ENCODE measurements around the gene LBH.

LBH gene

DNA sequence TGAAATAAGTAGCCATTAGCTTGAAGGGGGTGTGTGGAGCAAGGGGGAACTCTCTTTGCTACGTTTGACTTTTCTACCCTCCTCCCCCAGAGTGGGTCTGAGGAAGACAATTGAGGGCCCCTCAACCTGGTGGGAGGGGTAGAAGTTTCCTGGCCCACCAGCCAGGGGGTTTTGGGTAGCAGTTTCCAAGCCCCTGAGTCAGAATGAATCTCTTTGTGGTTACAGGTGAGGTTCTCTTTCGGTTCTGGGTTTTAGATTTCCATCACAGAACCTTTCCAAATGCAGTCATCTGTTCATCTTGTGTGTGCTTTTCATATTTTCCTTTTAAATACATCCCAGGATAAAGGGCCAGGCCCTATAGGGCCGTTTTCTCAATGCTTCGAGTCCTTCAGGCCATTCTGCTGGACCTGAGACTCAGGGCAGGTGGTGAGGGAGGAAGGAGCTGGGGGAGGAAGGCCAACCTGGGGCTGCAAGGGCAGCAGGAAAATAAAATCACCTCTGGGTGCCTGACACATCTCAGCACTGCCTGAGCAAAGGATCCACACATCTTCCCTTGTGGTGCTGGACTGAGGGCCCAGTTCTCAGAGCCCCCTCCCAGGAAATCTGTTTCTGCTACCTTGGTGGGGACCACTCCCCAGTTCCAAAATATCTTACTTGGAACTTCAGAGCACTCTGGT lies 4.7 kb downstream of the LBH start:
- DNase-seq = no peak

DNA sequence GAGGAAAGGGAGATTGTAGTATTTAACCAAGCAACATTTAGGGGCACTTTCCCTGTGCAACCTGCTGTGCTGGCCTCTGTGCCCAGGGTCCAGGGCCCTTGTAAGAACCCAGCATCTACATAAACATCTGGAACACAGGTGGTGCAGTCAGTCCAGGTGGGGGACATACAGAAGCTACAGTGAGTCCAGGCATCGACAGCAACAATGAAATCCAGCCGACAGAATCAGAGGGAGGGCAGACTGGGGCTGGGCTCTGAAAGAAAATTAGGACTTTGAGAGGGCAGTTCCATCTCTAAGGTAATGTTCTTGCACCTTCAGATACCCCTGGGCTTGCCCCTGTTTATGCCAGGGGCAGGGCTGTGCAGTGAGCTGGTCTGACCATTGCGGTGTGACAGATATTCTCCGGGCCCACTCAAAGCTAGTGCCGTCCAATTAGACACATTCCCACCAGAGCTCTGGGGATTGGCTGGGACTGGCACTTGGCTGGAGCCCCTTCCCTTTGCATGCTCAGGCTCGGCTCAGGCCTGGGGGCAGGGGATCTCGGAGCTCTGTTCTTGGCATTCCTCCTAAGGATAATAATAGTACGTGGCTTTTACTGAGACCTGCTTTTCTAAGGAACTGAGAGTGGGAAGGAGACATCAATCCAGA lies 5.4 kb downstream of the LBH start:
- no peak for DNase-seq

DNA sequence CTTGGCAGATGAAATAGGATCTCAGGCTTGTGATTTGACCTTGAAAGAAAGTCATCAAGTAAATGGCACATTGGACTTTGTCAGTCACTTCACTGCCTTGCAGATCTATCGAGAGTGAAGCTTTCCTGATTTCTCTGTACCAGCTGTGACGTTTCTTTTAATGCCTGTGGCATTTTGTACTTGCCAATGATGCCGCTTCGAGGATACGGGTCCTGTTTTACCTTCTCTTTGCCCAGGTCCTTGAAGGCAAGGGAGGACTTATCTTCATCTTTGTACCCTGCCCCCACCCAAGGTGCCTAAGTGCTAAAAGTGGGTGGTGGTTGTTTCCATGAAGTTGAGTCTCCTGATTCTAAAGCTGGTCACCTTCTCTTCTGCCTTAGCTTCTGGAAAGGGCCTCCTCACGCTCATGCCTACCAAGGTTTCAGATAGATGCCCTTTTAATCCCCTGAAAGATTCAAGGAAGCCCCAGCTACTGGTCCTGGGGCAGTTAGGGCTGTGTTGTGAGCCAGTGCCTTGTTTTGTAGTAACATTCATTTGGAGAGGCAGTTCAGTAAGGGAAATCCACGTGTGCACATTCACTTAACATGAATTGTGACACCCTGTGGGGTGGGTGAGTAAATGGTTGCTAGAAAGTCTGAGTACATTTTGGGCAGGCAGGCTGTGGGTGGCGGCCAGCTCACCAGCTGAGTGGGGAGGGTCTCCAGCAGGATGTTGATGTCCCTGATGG lies 6.1 kb downstream of the LBH start:
- no peak for DNase-seq

DNA sequence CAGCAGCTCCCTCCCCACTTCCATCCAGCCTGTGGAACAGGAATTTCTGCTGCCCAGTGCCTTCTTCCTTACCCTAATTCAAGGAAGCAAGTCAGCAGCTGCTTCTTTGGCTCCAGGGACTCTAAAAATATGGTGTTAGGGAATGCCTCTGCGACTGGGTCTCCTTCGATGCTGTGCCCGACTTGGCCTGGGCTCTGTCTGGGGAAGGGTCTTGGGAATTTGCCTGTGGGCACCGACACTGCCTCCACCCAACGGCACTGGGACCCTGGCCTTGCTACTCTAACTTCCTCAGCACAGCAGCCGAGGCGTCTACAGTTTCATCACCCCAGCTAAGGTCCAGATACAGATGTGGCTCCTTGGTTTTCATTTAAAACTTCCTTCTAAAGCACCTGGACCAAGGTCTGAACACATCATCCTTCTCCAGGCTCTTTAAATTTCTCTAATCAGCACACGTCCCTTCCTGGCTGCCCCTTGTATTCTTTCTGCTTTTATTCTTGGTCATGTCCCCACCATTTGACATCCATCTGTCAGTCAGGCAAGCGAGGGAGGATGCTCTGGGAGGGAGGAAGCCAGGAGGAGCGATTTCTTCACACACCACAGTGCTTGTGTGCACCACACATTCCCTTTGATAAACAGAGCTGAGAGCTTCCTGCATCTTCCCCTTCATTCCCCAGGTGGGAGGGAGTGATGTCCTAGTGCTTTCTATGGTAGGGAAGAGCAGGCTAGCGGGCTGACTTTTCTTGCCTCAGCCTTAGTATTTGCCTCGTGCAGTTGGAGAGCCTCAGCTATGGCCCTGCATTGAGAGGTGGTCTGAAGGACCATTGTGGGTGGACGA lies 6.8 kb downstream of the LBH start:
- no peak for DNase-seq

DNA sequence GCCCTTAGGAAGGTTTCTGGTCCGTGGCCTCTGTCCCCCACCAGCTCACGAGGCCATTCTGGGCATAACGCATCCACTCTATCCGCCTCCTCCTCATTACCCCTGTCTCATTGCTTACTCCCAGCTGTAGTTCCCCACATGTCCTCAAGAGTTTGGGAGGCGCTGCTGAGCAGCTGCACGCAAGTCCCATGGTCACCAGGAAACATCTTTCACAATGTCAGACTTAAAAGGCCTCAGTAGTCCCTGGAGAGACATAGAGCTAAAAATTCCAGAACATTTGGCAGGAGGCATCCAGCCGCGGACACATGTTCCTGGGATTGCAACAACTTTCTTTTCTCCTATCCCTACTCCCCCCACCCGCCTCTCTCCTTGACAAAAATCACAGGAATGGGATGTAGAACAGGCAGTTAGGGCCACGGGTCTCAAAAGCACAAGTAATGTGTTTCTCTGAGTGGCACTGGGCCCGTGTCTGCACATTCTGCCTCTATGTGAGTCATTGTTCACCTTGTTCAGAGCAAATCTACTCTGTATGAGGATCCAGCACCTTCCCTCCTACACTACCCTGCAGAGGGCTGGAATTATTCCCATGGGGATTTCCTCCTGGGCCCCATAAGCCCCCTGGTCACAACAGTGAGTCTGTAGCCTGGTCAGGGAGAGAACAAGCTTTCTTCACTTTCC lies 8.1 kb downstream of the LBH start:
- DNase-seq = no peak

DNA sequence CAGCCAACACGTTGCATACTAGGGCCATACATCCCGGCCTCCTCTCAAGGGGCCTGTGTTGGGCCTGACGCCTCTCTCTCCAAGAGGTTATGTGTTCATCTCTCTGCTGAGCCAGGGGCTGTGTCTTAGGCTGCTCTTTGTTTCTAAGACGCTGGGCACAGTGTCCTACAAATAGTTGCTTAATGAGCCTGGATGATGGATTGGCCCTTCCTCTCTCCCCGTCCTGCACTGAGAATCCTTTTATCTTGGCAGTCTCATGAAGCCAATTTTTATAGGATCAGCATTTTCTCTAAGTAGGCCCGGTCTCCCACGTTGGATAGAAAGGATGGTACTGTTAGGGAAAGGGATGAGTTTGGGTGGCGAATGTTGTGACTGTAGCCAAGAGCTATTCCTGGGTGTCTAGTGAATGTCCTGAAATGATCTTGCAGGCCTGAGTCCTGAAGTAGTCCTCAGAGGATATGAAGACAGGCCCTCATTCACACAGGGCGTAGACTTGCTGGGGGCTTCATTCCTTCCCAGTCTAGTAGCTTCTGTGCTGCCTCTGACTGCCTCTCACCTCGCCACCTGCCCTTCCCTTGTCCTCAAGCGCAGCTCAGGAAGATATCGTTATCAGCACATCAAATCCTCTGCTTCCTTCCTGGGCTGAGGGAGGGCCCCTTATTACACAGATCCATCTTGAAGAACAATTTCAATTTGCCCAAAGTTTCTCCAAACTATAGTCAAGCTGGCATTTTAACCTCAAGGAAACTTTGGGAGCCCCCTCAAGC lies 8.8 kb downstream of the LBH start:
- DNase-seq = no peak

DNA sequence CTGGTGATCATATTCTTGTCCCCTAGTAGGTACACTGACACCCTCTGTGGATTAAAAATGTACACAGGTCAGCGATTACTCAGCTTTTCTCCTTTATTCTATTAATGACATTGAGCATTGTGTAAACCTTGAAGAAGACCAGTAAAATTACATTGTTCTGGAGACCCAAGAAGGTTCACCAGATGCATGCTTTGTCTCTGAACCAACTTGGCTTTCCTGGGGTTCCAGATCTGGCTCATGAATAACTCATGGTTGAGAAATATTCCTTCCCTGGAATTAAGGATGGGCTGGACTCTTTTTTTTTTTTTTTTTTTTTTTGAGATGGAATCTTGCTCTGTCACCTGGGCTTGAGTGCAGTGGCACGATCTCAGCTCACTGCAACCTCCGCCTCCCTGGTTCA lies 11.9 kb downstream of the LBH start:
- DNase-seq = no peak

DNA sequence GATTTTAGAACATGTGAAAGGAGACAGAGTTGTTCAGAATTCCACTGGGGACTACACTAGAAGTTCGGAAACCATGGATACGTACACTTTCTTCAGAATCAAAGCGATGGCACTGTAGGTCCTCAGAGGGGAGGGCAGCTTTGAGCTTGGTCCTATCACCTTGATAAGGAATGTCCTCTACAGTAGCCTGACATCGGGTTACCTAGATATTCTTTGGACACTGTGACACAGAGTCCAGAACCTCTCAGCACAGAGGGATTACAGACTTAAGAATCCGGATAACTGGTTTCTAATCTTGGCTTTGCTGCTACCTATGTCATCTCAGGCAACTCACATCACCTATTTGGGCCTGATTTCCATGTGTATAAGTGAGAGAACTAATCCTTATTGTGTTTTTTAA lies 14.0 kb downstream of the LBH start:
- no peak for DNase-seq

DNA sequence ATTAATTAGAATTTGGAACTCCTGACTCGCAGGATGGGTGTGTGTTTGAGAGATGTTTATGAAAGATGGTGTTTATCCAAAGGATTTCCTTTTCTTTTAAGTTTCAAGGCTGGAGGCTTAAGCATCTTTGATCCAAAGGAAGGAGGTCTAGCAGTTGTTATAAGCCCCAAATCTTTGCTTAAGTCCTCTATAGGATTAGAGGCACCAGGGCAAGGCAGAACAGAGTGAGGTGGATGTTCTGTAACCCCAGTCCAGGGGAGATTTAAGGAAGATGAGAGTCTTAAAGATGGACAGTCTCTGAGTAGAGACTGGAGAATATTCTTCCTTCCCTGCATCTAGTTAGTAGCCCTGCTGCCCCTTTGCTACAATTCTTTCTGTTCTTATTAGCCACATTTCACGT lies 17.5 kb downstream of the LBH start:
- DNase-seq = no peak

DNA sequence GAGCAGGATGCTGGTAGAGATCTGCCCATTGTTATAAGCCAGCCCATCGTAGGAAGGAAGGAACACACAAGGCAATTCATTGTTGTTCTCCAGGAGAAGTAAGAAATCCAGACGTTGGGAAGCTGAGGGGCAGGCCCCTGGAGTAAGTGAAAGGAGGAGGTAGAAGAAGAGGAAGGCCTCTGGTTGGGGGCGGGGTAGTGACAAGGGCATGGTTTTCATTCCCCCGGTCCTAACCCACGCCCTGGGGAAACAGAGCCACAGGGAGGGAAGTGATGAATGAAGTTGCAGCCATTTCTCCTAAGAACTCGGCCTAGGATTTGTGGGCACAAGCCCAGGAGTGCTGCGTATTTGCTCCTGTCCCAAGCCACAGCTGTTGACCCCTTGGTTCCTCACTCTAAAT lies 18.0 kb downstream of the LBH start:
- DNase-seq = no peak

DNA sequence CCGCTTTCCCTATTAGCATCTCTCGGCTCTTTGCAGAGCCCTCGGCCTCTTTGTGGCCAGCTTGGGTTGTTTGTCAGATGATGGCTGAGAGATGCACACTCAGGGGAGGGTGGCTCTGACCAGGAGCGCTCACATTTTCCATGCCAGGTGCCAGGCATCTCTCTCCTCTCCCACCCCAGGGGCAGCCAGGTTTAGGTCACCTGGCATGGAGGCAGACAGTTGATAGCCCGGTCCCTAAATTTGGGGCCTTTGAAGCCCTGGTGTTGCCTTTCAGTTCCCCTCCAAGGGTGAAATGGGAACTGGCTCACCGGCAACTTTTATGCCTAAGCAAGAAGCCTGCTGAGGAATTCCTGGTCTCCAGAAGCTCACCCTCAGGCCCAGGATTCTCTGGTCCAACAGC lies 19.1 kb downstream of the LBH start:
- no peak for DNase-seq

DNA sequence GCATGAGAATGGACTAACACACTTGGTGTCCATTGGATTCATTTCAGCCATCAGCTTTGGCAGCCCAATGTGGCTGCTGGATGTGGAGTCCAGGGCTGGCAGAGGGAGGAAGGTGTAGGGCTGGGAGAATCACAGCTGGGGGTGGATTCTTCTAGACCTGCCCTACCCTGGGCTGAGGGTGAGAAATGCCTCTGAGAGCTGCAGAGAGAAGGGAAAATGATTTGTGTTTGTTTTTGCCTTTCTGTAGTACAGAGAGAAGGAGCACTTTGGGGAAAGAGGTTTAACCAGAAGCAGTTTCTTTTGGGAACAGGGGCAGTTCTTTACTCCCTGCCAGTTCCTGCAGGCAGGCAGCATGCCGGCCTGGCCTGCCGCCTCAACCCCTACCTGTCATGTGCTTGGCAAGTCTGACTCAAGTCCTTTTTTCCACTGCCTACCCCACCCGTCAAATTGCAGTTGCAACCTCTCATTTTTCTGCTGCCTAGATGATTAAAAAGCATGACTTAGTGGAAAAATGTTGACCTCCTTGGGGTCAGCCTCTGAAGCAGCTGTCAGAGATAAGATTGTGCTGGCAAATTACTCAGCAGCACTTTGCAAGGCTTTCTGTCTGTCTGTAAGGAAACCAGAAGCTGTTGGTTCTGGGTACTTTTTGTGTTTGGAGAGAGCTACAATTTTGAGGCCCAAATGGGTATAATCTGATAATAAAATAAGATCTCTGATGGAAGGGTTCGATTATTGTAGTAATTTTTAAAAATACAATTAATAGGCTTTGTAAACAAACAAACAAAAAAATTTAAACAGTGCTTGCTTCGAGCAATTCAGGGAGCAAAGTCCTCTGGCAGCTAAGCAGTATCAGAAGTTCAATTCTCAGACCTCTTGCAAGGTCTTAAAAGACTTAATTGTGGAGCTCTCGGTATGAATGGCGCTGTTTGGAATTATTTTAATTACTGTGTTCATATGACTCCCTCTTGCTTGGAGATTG lies 21.7 kb downstream of the LBH start:
- peak; percentile 87 for DNase-seq

DNA sequence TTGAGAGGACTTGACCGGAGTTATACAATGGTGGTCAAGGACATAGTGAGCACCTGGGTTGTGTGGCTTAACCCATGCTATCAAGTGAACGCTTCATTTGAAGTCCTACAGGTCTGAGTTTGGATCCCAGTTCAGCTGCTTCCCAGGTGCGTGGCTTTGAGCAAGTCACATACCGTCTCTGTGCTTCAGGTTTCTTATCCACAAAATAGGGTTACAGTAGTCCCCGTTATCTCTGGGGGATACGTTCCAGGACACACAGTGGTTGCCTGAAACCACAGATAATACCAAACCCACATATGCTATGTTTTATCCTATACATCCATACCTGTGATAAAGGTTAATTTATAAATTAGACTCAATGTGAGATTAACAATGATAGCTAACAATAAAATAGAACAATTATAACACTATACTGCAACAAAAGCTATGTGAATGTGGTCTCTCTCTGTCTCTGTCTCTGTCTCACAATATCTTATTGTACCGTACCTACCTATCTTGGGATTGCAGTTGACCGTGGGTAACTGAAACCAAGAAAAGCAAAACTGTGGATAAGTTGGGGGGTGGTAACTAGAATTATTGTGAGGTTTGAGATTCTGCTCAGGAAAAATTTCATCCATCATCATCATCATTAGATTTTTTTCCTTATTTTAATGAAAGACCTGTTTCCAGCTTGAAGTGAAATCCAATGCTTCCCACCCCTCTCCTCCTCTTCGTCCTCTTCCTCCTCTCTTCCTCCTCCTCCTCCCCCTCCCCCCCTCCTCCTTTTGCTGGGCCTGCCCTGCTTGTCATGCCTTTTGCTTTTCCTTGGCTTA lies 22.7 kb downstream of the LBH start:
- DNase-seq = no peak

DNA sequence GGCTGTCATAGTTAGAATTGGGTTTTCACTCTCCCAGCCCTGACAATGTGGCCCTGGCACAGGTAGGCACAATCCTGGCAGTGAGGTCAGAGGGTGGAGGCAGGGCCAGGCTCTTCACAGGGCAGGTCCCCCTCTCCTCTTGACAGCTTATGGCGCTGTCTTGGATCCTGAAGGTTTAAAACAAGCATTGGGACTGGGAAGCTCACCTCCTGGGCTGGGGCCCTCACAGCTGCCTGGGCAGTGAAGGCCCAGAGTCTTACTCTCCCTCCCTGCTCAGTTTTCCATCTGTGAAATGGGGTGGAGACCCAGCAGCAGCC lies 23.3 kb downstream of the LBH start:
- no peak for DNase-seq

DNA sequence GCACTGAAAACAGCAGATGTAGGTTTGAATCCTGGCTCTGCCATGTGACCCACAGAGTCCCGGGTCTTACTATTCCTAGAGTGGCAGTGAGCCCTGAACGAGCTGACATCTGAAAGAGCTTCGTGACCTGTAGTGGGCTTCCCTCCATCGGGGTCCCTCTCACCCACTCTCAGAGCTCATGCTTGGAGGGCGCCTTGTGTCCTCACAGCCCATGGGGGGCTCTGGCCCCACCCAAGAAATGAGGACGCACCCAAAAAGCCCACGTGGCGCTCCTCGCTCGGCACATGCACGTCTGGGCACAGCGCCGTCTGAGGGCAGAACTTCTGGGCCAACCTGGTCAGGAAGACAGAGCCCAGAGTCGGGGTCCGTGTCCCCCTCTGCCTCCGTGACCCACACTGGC lies 23.7 kb downstream of the LBH start:
- no peak for DNase-seq

DNA sequence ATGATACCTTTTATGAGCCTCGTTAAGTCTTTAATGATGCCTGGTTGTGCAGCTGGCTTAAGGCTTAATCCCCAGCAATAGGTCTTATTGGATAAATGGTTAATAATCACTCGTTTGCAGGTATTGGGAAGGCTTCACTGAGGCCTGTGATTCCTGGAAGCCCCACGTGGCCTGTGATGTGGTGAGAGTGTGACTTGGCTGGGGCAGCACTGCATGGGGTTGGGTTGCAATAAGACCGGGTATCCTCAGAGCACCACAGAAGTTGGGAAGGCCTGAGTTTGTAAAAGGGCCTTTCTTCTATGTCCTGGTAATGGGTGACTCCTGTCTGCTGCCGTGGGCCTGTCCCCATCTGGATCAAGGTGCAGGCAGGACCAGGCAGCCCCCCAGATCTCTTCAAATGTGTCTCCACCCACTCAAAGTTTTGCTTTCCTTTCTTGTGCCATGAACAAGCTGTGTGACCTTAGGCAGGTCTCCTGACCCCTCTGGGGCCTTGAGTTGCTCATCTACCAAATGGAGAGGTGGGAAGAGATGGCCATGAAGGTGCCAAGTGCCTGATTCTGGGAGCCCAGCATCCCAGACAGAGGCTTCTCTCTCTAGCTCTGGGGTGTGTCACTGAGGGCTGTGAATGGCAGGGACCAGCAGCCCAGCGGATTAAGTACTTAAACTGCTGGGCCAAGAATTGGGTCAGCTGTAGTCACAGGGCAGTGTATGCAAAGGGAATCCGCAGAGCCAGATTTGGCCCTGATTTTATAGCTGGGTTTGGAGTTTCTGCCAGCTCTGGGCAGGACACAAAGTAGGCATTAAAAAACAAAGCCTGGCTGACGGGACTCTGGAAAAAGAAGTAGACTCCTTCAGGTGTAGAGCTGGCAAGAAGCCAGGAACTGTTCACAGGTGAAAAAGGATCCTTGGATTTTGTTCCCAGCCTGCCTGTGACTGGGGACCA lies 24.4 kb downstream of the LBH start:
- no peak for DNase-seq

DNA sequence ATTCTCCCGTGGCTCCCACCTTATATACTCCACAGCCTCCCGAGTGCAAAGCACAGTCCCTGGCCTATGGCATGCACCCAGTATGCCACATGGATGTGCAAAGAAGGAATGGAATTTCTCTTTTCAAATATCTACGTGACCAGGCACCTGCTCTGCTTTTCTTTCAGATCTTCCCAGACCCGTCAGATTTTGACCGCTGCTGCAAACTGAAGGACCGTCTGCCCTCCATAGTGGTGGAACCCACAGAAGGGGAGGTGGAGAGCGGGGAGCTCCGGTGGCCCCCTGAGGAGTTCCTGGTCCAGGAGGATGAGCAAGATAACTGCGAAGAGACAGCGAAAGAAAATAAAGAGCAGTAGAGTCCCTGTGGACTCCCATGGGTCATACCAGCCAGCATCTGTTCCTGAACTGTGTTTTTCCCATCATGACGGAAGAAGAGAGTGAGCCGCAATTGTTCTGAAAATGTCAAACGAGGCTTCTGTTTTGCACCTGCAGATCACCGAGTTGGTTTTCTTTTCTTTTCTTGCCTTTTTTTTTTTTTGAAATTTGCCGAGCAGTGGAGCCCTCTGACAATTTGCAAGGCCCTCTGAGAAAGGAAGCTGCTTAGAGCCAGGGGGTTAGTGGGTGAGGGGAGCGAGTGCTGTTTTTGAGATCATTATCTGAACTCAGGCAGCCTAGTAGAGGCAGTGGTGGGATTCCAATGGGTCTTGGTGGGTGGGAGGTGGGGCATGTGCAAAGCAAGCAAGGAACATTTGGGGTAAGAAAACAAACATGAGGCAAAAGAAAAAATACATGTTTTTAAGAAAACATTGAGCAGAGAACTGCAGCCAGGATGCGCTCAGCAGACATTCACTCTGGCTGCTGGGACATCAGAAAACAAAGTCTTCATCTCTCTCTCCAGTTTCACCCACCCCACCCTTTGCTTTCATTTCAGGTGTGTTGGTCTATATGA lies 26.2 kb downstream of the LBH start:
- DNase-seq = no peak

DNA sequence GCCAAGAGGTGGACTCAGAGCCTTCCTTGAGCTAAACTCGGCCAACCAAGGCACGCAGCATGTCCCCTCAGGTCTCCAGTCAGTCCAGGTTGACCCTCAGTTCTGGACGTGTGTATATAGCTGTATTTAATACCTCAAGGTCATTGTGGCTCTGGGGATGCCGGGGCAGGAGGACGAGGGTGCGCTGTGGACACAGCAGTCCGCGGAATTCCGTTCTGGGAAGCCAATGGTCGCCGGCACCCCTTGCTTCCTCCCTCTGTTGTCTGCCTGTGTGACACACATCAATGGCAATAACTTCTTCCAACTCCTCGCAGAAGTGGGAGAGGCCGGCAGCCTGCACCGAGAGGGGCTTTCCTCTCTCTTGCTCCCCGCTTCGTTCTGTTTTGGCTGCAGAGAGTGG lies 27.7 kb downstream of the LBH start:
- DNase-seq = no peak

All from NCI-H2227 treated with DMSO at 0.1 percent for 48 hours (cell line).